WTC11 (cell line): ENCODE results near the gene TAF8. TPM values are rescaled to one million over a fixed set of nuclear protein-coding genes. Genes with fewer than 3 reads are reported as not detected.

Experiments
- ATAC-seq: fragments of 200-7000 bp; cut with Tn5 transposase; 2 replicates; pipeline ENCODE4 v1.10.0; 2021; ENCODE audit warnings: mild to moderate bottlenecking, moderate library complexity
- CTCF ChIA-PET: fragments of 300-600 bp; sonication (Branson Sonifier 250); formaldehyde crosslinking; loops from one replicate; lab custom pipeline; 2021; ENCODE audit warnings: antibody characterized with exemption; lab: Charles Lee
- POLR2A ChIA-PET: fragments of 350-600 bp; sonication (Branson Sonifier 250); formaldehyde crosslinking; loops from one replicate; lab custom pipeline; 2021; ENCODE audit warnings: antibody characterized with exemption; lab: Charles Lee
- DNase-seq: peaks from one replicate; pipeline ENCODE4 v3.0.0; 2021; ENCODE audit warnings: low spot score
- H3K27ac Mint-ChIP-seq: 2 replicates; pipeline ENCODE4 v1.8.0; 2021; ENCODE audit warnings: mixed read lengths
- H3K27me3 Mint-ChIP-seq: 2 replicates; pipeline ENCODE4 v1.8.0; 2021; ENCODE audit warnings: low read depth, mild to moderate bottlenecking, moderate library complexity, mixed read lengths
- H3K36me3 Mint-ChIP-seq: 2 replicates; pipeline ENCODE4 v1.8.0; 2021; ENCODE audit warnings: mixed read lengths
- H3K4me1 Mint-ChIP-seq: 2 replicates; pipeline ENCODE4 v1.8.0; 2022; ENCODE audit warnings: mixed read lengths
- H3K4me3 Mint-ChIP-seq: 2 replicates; pipeline ENCODE4 v1.8.0; 2021; ENCODE audit warnings: mild to moderate bottlenecking, moderate library complexity, mixed read lengths
- H3K9me3 Mint-ChIP-seq: 2 replicates; pipeline ENCODE4 v1.8.0; 2021; ENCODE audit warnings: mixed read lengths
- ATF1 ChIP-seq: sonication (generic); formaldehyde crosslinking; IDR thresholded peaks from 2 replicates; pipeline ENCODE4 v1.8.1; 2023; ENCODE audit warnings: mild to moderate bottlenecking, moderate library complexity, missing genetic modification reagents
- CREM ChIP-seq: sonication (generic); formaldehyde crosslinking; IDR thresholded peaks from 2 replicates; pipeline ENCODE4 v1.8.1; 2022; ENCODE audit warnings: mild to moderate bottlenecking, missing genetic modification reagents, moderate library complexity
- E2F5 ChIP-seq: sonication (generic); formaldehyde crosslinking; IDR thresholded peaks from 2 replicates; pipeline ENCODE4 v1.8.1; 2022; ENCODE audit warnings: mild to moderate bottlenecking, moderate library complexity, missing genetic modification reagents
- EMX1 ChIP-seq: fragments of 250-450 bp; sonication (Bioruptor Pico); IDR thresholded peaks from 2 replicates; pipeline ENCODE4 v1.8.0; 2021; ENCODE audit warnings: mild to moderate bottlenecking
- ESRRA ChIP-seq: sonication (generic); formaldehyde crosslinking; IDR thresholded peaks from 2 replicates; pipeline ENCODE4 v1.8.1; 2022; ENCODE audit warnings: mild to moderate bottlenecking, missing genetic modification reagents, borderline replicate concordance
- FOXK1 ChIP-seq: sonication (generic); formaldehyde crosslinking; IDR thresholded peaks from 2 replicates; pipeline ENCODE4 v1.8.0; 2022; ENCODE audit warnings: mild to moderate bottlenecking, moderate library complexity, missing genetic modification reagents
- GABPB1 ChIP-seq: sonication (generic); formaldehyde crosslinking; IDR thresholded peaks from 2 replicates; pipeline ENCODE4 v1.8.1; 2023; ENCODE audit warnings: mild to moderate bottlenecking, missing genetic modification reagents
- GRHL2 ChIP-seq: fragments of 250-450 bp; sonication (Bioruptor Pico); IDR thresholded peaks from 2 replicates; pipeline ENCODE4 v1.8.0; 2022; ENCODE audit warnings: mild to moderate bottlenecking, moderate library complexity; ENCODE audit not compliant: insufficient replicate concordance, severe bottlenecking
- GTF2I ChIP-seq: fragments of 250-450 bp; sonication (Bioruptor Pico); conservative IDR thresholded peaks from 2 replicates; pipeline ENCODE4 v1.4.0; 2021; ENCODE audit warnings: mild to moderate bottlenecking
- JAZF1 ChIP-seq: fragments of 250-450 bp; sonication (Bioruptor Pico); IDR thresholded peaks from 2 replicates; pipeline ENCODE4 v1.9.0; 2021; ENCODE audit warnings: moderate library complexity, mild to moderate bottlenecking, inconsistent platforms
- MXD4 ChIP-seq: fragments of 250-450 bp; sonication (Bioruptor Pico); IDR thresholded peaks from 2 replicates; pipeline ENCODE4 v1.8.0; 2021; ENCODE audit warnings: mild to moderate bottlenecking, moderate library complexity, borderline replicate concordance
- MYBL2 ChIP-seq: sonication (generic); formaldehyde crosslinking; IDR thresholded peaks from 2 replicates; pipeline ENCODE4 v1.8.1; 2023; ENCODE audit warnings: mild to moderate bottlenecking, moderate library complexity, missing genetic modification reagents
- NR1H2 ChIP-seq: sonication (generic); formaldehyde crosslinking; IDR thresholded peaks from 2 replicates; pipeline ENCODE4 v1.9.0; 2021; ENCODE audit warnings: mild to moderate bottlenecking, moderate library complexity, missing genetic modification reagents
- PRRX2 ChIP-seq: fragments of 250-450 bp; sonication (Bioruptor Pico); IDR thresholded peaks from 2 replicates; pipeline ENCODE4 v1.8.0; 2021; ENCODE audit warnings: mild to moderate bottlenecking
- RELA ChIP-seq: sonication (generic); formaldehyde crosslinking; IDR thresholded peaks from 2 replicates; pipeline ENCODE4 v1.8.1; 2022; ENCODE audit warnings: missing genetic modification reagents, mild to moderate bottlenecking, borderline replicate concordance
- SMAD4 ChIP-seq: sonication (generic); formaldehyde crosslinking; IDR thresholded peaks from 2 replicates; pipeline ENCODE4 v1.8.0; 2022; ENCODE audit warnings: mild to moderate bottlenecking, missing genetic modification reagents
- TCF7 ChIP-seq: sonication (generic); formaldehyde crosslinking; IDR thresholded peaks from 2 replicates; pipeline ENCODE4 v1.8.0; 2022; ENCODE audit warnings: mild to moderate bottlenecking, low read depth, missing genetic modification reagents, moderate library complexity
- USF1 ChIP-seq: sonication (generic); formaldehyde crosslinking; IDR thresholded peaks from 2 replicates; pipeline ENCODE4 v1.8.0; 2022; ENCODE audit warnings: mild to moderate bottlenecking, missing genetic modification reagents
- ZNF219 ChIP-seq: sonication (generic); formaldehyde crosslinking; IDR thresholded peaks from 2 replicates; pipeline ENCODE4 v1.8.0; 2023; ENCODE audit warnings: missing genetic modification reagents, mild to moderate bottlenecking, borderline replicate concordance
- ZNF317 ChIP-seq: sonication (generic); formaldehyde crosslinking; IDR thresholded peaks from 2 replicates; pipeline ENCODE4 v1.8.1; 2023; ENCODE audit warnings: low read depth, mild to moderate bottlenecking, moderate library complexity, missing genetic modification reagents, borderline replicate concordance
- ZNF396 ChIP-seq: fragments of 250-450 bp; sonication (Bioruptor Pico); IDR thresholded peaks from 2 replicates; pipeline ENCODE4 v1.8.0; 2021; ENCODE audit warnings: mild to moderate bottlenecking, moderate library complexity, borderline replicate concordance
- ZNF416 ChIP-seq: fragments of 250-450 bp; sonication (Bioruptor Pico); IDR thresholded peaks from 2 replicates; pipeline ENCODE4 v1.9.0; 2021; ENCODE audit warnings: mild to moderate bottlenecking, inconsistent platforms
- total RNA-seq: library from RNA; stranded (reverse); gene quantifications from 3 replicates; pipeline ENCODE4 v1.2.3, GENCODE V29; 2021
- TF ChIP-seq, protein P1 (sequence below): fragments of 250-450 bp; sonication (Bioruptor Pico); IDR thresholded peaks from 2 replicates; pipeline ENCODE4 v1.9.0; 2021; ENCODE audit warnings: mild to moderate bottlenecking
- TF ChIP-seq, protein P2 (sequence below): sonication (generic); formaldehyde crosslinking; IDR thresholded peaks from 2 replicates; pipeline ENCODE4 v1.8.0; 2022; ENCODE audit warnings: mild to moderate bottlenecking, missing genetic modification reagents
- TF ChIP-seq, protein P3 (sequence below): fragments of 250-450 bp; sonication (Bioruptor Pico); conservative IDR thresholded peaks from 2 replicates; pipeline ENCODE4 v1.9.0; 2021; ENCODE audit warnings: mild to moderate bottlenecking
- TF ChIP-seq, protein P4 (sequence below): sonication (generic); formaldehyde crosslinking; IDR thresholded peaks from 2 replicates; pipeline ENCODE4 v1.8.1; 2022; ENCODE audit warnings: mild to moderate bottlenecking, missing genetic modification reagents, moderate library complexity, borderline replicate concordance

The TAF8 gene
- total RNA-seq, 1 experiment from 2014 or later, result 31.0 TPM

GRCh38 chr6:42026540-42026939 is 23.8 kb upstream of the TAF8 start:
- H3K4me3 Mint-ChIP-seq, result no peak overlapping the region
- no peaks in the 10 kb centered on the region for H3K9me3 Mint-ChIP-seq
- H3K27me3 Mint-ChIP-seq, result peaks cover 5% of the 10 kb centered on the region; the same call in 1 of the 2 replicates
- H3K27ac Mint-ChIP-seq, result no peak overlapping the region
- DNase-seq, result no peak
- no peak for ATAC-seq
- ChIA-PET CTCF (no interaction called here), POLR2A (interaction anchor here (0.6 kb wide), 1 partner anchor 73 kb away, joined by 4 read pairs; no protein-coding TSS in a partner anchor)
- H3K4me1 Mint-ChIP-seq, result peaks cover 27% of the 10 kb centered on the region
- no peaks in the 10 kb centered on the region for H3K36me3 Mint-ChIP-seq
- no peak for TF ChIP-seq ATF1
- TF ChIP-seq RELA (CRISPR knock-in tag), result no peak
- TF ChIP-seq ZNF317 (CRISPR knock-in tag), result no peak
- no peak for TF ChIP-seq USF1
- TF ChIP-seq, protein P1, sequence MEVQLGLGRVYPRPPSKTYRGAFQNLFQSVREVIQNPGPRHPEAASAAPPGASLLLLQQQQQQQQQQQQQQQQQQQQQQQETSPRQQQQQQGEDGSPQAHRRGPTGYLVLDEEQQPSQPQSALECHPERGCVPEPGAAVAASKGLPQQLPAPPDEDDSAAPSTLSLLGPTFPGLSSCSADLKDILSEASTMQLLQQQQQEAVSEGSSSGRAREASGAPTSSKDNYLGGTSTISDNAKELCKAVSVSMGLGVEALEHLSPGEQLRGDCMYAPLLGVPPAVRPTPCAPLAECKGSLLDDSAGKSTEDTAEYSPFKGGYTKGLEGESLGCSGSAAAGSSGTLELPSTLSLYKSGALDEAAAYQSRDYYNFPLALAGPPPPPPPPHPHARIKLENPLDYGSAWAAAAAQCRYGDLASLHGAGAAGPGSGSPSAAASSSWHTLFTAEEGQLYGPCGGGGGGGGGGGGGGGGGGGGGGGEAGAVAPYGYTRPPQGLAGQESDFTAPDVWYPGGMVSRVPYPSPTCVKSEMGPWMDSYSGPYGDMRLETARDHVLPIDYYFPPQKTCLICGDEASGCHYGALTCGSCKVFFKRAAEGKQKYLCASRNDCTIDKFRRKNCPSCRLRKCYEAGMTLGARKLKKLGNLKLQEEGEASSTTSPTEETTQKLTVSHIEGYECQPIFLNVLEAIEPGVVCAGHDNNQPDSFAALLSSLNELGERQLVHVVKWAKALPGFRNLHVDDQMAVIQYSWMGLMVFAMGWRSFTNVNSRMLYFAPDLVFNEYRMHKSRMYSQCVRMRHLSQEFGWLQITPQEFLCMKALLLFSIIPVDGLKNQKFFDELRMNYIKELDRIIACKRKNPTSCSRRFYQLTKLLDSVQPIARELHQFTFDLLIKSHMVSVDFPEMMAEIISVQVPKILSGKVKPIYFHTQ (CRISPR knock-in tag), result no peak
- no peak for TF ChIP-seq PRRX2
- no peak for TF ChIP-seq SMAD4 (CRISPR knock-in tag)
- TF ChIP-seq ZNF219, result no peak
- TF ChIP-seq E2F5, result no peak
- no peak for TF ChIP-seq MYBL2 (CRISPR knock-in tag)
- TF ChIP-seq FOXK1 (CRISPR knock-in tag), result no peak
- no peak for TF ChIP-seq CREM
- TF ChIP-seq ZNF396, result no peak
- TF ChIP-seq, protein P2, sequence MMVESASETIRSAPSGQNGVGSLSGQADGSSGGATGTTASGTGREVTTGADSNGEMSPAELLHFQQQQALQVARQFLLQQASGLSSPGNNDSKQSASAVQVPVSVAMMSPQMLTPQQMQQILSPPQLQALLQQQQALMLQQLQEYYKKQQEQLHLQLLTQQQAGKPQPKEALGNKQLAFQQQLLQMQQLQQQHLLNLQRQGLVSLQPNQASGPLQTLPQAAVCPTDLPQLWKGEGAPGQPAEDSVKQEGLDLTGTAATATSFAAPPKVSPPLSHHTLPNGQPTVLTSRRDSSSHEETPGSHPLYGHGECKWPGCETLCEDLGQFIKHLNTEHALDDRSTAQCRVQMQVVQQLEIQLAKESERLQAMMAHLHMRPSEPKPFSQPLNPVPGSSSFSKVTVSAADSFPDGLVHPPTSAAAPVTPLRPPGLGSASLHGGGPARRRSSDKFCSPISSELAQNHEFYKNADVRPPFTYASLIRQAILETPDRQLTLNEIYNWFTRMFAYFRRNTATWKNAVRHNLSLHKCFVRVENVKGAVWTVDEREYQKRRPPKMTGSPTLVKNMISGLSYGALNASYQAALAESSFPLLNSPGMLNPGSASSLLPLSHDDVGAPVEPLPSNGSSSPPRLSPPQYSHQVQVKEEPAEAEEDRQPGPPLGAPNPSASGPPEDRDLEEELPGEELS (CRISPR knock-in tag), result no peak
- TF ChIP-seq GABPB1 (CRISPR knock-in tag), result no peak
- no peak for TF ChIP-seq GRHL2
- no peak for TF ChIP-seq ESRRA (CRISPR knock-in tag)
- TF ChIP-seq NR1H2 (CRISPR knock-in tag), result no peak
- no peak for TF ChIP-seq TCF7 (CRISPR knock-in tag)

DNA sequence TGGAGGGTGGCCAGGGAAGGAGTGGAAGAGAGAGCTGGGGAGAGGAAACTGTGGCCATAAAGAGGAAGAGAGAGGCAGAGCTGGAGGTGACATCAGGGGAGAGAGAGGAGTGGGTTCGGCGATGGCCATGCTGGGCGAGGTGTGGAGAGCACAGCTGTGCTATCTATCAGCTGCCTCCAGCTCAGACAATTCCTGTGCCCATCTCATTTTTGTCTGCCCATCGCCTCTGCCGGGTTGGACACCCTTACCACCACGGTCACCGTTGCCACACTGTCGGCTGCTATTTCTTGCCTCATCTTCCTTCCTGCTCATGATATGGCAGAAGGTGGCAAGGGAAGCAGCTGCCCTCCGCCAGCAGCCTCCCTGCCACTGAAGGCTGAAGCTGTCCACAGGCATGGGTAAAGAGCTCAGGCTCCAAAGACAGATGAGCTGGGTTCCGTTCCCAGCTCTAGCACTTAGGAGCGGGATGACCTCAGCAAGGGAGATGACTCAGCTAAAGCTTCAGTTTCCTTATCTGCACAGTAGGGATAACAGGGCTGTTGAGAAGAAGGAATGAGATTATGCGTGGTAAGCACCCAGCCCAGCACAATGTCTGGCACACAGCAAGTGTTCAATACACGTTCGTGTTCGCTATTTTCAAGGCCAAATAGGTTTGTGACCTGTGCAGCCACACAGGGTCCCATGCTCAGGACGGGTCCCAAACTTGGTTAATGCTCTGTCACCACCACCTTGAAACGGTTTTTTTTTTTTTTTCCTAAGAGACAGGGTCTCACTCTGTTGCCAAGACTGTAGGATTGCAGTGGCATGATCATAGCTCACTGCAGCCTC is 21.9 kb upstream of the TAF8 start:
- no peaks in the 10 kb centered on the region for H3K9me3 Mint-ChIP-seq
- H3K36me3 Mint-ChIP-seq, result no peaks in the 10 kb centered on the region
- peaks cover 5% of the 10 kb centered on the region; the same call in 1 of the 2 replicates for H3K27me3 Mint-ChIP-seq
- peaks cover 12% of the 10 kb centered on the region for H3K4me1 Mint-ChIP-seq
- ATAC-seq (no peak), DNase-seq (no peak)
- ChIA-PET POLR2A (interaction anchor here (0.6 kb wide), 2 partner anchors 221 to 513 kb away, joined by 3 to 4 read pairs; no protein-coding TSS in a partner anchor), CTCF (interaction anchor here (0.5 to 1.8 kb wide), 7 partner anchors 11 to 295 kb away, joined by 3 to 7 read pairs (median 4); partner anchors contain the start of genes BYSL, MED20 and TOMM6)
- peak overlapping the region; percentile 75 for H3K27ac Mint-ChIP-seq
- H3K4me3 Mint-ChIP-seq, result no peak overlapping the region
- TF ChIP-seq, protein P3, sequence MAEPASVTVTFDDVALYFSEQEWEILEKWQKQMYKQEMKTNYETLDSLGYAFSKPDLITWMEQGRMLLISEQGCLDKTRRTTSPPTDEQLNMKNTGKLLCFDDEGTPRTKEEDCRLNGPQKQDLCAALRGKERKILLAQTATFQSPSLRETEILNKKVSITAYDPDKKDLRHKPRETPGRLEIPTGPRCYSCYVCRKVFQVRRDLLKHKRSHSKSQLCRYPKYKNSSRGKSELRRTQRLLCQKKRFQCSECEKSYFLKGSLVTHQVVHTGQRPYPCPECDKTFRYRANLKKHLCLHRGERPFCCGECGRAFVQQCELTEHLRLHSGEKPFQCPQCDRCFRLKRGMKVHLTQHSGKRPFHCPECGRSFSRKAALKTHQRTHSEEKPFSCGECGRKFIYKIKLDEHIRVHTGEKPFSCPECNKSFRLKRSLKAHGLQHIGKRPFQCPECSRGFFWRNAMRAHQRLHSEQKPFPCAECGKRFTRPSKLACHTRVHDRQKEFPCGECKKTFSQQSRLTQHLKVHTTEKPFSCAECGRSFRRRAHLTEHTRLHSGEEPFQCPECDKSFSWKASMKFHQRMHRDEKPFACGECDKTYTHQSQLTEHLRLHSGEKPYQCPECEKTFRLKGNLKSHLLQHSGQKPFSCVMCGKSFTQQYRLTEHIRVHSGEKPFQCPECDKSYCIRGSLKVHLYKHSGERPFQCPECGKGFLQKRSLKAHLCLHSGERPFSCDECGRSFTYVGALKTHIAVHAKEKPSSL (CRISPR knock-in tag), result no peak
- TF ChIP-seq MXD4 (CRISPR knock-in tag), result no peak
- TF ChIP-seq ESRRA (CRISPR knock-in tag), result no peak
- no peak for TF ChIP-seq GTF2I
- no peak for TF ChIP-seq MYBL2 (CRISPR knock-in tag)
- TF ChIP-seq, protein P4, sequence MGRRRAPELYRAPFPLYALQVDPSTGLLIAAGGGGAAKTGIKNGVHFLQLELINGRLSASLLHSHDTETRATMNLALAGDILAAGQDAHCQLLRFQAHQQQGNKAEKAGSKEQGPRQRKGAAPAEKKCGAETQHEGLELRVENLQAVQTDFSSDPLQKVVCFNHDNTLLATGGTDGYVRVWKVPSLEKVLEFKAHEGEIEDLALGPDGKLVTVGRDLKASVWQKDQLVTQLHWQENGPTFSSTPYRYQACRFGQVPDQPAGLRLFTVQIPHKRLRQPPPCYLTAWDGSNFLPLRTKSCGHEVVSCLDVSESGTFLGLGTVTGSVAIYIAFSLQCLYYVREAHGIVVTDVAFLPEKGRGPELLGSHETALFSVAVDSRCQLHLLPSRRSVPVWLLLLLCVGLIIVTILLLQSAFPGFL (CRISPR knock-in tag), result no peak
- TF ChIP-seq EMX1 (CRISPR knock-in tag), result no peak
- TF ChIP-seq JAZF1, result no peak
- TF ChIP-seq ZNF416 (CRISPR knock-in tag), result no peak
